HepG2 (cell line): ENCODE measurements around the gene ACP1. TPM values are rescaled to one million over a fixed set of nuclear protein-coding genes. Genes with fewer than 3 reads are reported as not detected.

Source experiments
- BRD4 ChIP-seq: sonication (generic); formaldehyde crosslinking; IDR thresholded peaks from 2 replicates; pipeline ENCODE4 v1.4.0; 2020; ENCODE audit warnings: missing genetic modification reagents
- CBX5 ChIP-seq: sonication (generic); formaldehyde crosslinking; IDR thresholded peaks from 2 replicates; pipeline ENCODE4 v1.4.0; 2020; ENCODE audit warnings: missing genetic modification reagents, borderline replicate concordance
- CENPX ChIP-seq: sonication (generic); formaldehyde crosslinking; IDR thresholded peaks from 2 replicates; pipeline ENCODE4 v1.9.0; 2021; ENCODE audit warnings: mild to moderate bottlenecking, missing genetic modification reagents, moderate library complexity
- EED ChIP-seq: sonication (generic); formaldehyde crosslinking; IDR thresholded peaks from 2 replicates; pipeline ENCODE4 v1.5.0; 2020; ENCODE audit warnings: mild to moderate bottlenecking, missing genetic modification reagents
- ETS1 ChIP-seq: sonication (generic); formaldehyde crosslinking; IDR thresholded peaks from 2 replicates; pipeline ENCODE4 v1.4.0; 2020; ENCODE audit warnings: missing genetic modification reagents
- GABPB1 ChIP-seq: IDR thresholded peaks from 2 replicates; pipeline ENCODE4 v1.6.1; 2016; ENCODE audit warnings: mild to moderate bottlenecking, missing genetic modification reagents, moderate library complexity, missing compliant biosample characterization
- HHEX ChIP-seq: IDR thresholded peaks from 2 replicates; pipeline ENCODE4 v1.6.1; 2016; ENCODE audit warnings: control low read depth
- MBD4 ChIP-seq: IDR thresholded peaks from 2 replicates; pipeline ENCODE4 v1.6.1; 2012; ENCODE audit warnings: low read length, inconsistent platforms, borderline replicate concordance
- NCOA1 ChIP-seq: sonication (generic); formaldehyde crosslinking; IDR thresholded peaks from 2 replicates; pipeline ENCODE4 v1.9.0; 2021; ENCODE audit warnings: missing genetic modification reagents
- PATZ1 ChIP-seq: sonication (generic); formaldehyde crosslinking; IDR thresholded peaks from 2 replicates; pipeline ENCODE4 v1.4.0; 2020; ENCODE audit warnings: missing genetic modification reagents
- PCBP2 ChIP-seq: fragments of 200-400 bp; formaldehyde crosslinking; optimal IDR thresholded peaks from 2 replicates; pipeline ENCODE3; 2018; ENCODE audit warnings: low read length, low read depth; ENCODE audit not compliant: poor library complexity, severe bottlenecking
- PRDM15 ChIP-seq: sonication (generic); formaldehyde crosslinking; IDR thresholded peaks from 2 replicates; pipeline ENCODE4 v1.4.0; 2020; ENCODE audit warnings: missing genetic modification reagents
- RARA ChIP-seq: IDR thresholded peaks from 2 replicates; pipeline ENCODE4 v1.6.1; 2016; ENCODE audit warnings: missing genetic modification reagents, missing compliant biosample characterization
- SCMH1 ChIP-seq: sonication (generic); formaldehyde crosslinking; IDR thresholded peaks from 2 replicates; pipeline ENCODE4 v1.9.0; 2021; ENCODE audit warnings: missing genetic modification reagents, mild to moderate bottlenecking, borderline replicate concordance
- SIN3A ChIP-seq: IDR thresholded peaks from 2 replicates; pipeline ENCODE4 v1.6.1; 2011; ENCODE audit warnings: low read depth, mild to moderate bottlenecking, control low read depth, low read length, borderline replicate concordance
- SP4 ChIP-seq: sonication (generic); formaldehyde crosslinking; IDR thresholded peaks from 2 replicates; pipeline ENCODE4 v1.8.1; 2023; ENCODE audit warnings: mild to moderate bottlenecking, missing genetic modification reagents
- SUZ12 ChIP-seq: fragments of 150-350 bp; IDR thresholded peaks from 2 replicates; pipeline ENCODE4 v1.6.1; 2014; ENCODE audit warnings: low read depth, low read length
- ZBED4 ChIP-seq: sonication (generic); formaldehyde crosslinking; IDR thresholded peaks from 2 replicates; pipeline ENCODE4 v1.4.0; 2020; ENCODE audit warnings: missing genetic modification reagents, borderline replicate concordance
- ZKSCAN1 ChIP-seq: fragments of 150-350 bp; IDR thresholded peaks from 2 replicates; pipeline ENCODE4 v1.6.1; 2014; ENCODE audit warnings: low read length
- ZNF589 ChIP-seq: sonication (generic); formaldehyde crosslinking; conservative IDR thresholded peaks from 2 replicates; pipeline ENCODE4 v1.8.0; 2022; ENCODE audit warnings: mild to moderate bottlenecking, moderate library complexity, missing genetic modification reagents
- polyA plus RNA-seq, 8 experiments: library from polyadenylated mRNA; depleted of rRNA in 3 of 8; stranded (reverse) in 7 of 8; unstranded in 1 of 8; fragments of >200 nt; fragmentation: Illumina TruSeq in 4 of 8; extraction: Trizol in 4 of 8; gene quantifications; 2 replicates each; pipeline versions ENCODE4 v1.2.1 to v1.2.3, GENCODE V29; 2011 to 2016; ENCODE audit warnings: low read depth in 4 of 8, missing spikeins in 1 of 8, mixed read lengths in 1 of 8; ENCODE audit not compliant: insufficient read depth in 1 of 8
- total RNA-seq, 5 experiments: library from RNA; depleted of rRNA; stranded (reverse); fragments of >200 nt; fragmentation: Illumina TruSeq; extraction: Trizol; gene quantifications; 2 replicates each; pipeline ENCODE4 v1.2.3, GENCODE V29; 2016; ENCODE audit warnings: low read depth in 1 of 5
- TF ChIP-seq, protein P1 (sequence below): IDR thresholded peaks from 2 replicates; pipeline ENCODE4 v1.6.1; 2016

ACP1 gene
- total and polyA plus RNA-seq, 2 of the 13 experiments (the other 11 are each of a cell fraction or from before 2014, with no cell fraction given) = 246 to 348 TPM

- TF ChIP-seq, protein P1, sequence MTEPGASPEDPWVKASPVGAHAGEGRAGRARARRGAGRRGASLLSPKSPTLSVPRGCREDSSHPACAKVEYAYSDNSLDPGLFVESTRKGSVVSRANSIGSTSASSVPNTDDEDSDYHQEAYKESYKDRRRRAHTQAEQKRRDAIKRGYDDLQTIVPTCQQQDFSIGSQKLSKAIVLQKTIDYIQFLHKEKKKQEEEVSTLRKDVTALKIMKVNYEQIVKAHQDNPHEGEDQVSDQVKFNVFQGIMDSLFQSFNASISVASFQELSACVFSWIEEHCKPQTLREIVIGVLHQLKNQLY (CRISPR knock-in tag) = no peak
- no peak for TF ChIP-seq PRDM15 (CRISPR knock-in tag)
- TF ChIP-seq SP4 (CRISPR knock-in tag) = no peak
- TF ChIP-seq BRD4 (CRISPR knock-in tag) = 0 out of 2 replicates have a peak, but pooled peaks have one; percentile 34
- TF ChIP-seq SUZ12 = no peak
- 0 out of 2 replicates have a peak, but pooled peaks have one; percentile 32 for TF ChIP-seq CBX5
- peak; percentile 12; the same call in 1 of the 2 replicates for TF ChIP-seq RARA (CRISPR knock-in tag)
- no peak for TF ChIP-seq GABPB1 (CRISPR knock-in tag)
- TF ChIP-seq ZNF589 = no peak
- no peak for TF ChIP-seq ZKSCAN1
- no peak for TF ChIP-seq MBD4
- TF ChIP-seq PCBP2 = no peak
- no peak for TF ChIP-seq HHEX (CRISPR knock-in tag)
- TF ChIP-seq ETS1 (CRISPR knock-in tag) = no peak
- TF ChIP-seq CENPX (CRISPR knock-in tag) = no peak
- TF ChIP-seq ZBED4 (CRISPR knock-in tag) = no peak
- no peak for TF ChIP-seq SIN3A
- TF ChIP-seq PATZ1 (CRISPR knock-in tag) = no peak
- TF ChIP-seq NCOA1 (CRISPR knock-in tag) = no peak
- TF ChIP-seq EED (CRISPR knock-in tag) = no peak
- no peak for TF ChIP-seq SCMH1 (CRISPR knock-in tag)
Measured at GRCh38 chr2:262117-262516, 2.6 kb upstream of the ACP1 start (continued).
